HG02970 (cell line): ENCODE results near the gene SOX10.

Experiments
- ATAC-seq: cut with Tn5 transposase; IDR thresholded peaks from one replicate; pipeline ENCODE4 v1.9.1; 2021; ENCODE audit warnings: mild to moderate bottlenecking, moderate library complexity, moderate number of reproducible peaks; ENCODE audit not compliant: unreplicated experiment, low FRiP score

SOX10 gene

DNA sequence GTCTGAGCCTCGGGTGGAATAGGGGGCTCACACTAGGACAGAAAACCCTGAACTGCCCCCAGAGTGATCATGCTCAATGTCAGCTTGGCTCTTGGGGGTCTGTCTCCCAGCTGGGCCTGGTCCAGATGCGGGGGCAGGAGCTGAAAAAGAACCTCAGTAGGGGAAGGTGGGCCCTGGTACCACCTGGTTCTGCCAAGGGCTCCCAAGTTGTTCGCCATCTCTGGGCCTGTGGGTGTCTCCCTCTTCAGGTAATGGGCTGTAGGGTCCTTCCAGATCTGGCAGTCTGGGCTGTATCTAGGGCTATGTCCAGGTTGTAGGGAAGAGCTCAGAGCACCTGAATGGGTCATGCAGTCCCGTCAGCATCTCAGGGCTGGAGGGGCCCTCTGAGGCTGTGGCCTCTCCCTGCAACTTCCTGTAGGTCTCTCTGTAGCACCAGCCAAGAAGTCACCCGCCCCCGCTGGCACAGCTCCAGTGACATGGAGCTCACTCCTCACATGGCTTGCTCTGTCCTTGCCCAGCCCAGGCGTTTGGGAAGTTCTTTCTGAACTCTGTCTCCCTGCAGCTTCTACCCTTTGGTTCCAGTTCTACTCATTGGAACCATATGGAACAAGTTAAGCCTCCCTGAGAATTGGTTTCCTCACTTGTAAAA lies 33.0 kb upstream of the SOX10 start:
- ATAC-seq, result no peak

DNA sequence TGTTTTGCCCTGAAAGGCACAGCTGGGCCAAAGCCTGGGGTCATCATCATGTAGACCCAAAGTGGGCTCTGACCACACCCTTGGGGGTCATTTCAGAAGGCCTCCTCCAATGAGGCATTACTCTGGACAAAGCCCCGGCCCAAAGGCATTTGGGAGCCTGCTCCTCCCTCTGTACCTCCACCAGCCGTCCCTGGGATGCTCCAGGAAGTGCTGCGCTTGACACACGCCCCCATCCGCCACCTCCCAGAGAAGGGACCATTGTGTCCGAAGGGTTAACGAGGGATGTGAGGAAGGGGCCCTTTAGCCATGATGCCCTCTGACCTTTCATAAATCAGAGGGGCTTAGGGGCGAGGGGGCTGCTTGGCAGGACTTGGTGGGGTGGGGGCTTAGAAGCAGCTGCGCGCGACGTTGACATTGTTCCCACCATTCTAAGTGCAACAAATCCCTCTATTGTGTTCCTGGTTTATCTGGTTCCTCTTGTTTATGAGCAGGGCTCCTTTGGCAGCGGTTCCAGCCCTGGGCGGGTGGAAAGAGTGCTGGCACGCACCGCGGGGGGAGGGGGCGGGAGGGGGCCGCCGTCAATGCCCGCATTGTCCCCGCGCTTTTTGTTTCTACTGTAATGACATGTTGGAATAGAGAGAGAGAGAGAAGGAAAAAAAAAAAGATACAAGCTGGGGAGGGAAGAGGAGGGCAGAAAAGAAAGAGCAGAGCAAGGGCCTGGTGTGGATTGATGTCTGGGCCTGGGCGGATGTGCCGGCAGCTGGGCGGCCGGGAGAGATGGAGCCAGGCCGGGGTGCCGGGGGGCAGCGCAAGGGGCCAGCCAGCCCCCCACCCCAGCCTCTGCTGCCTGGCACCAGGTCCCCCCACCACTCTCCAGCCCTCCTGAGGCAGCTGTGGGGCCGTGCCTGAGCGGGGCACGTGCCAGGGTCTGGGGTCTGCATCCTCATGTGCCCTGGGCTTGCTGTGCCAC lies 32.1 kb upstream of the SOX10 start:
- ATAC-seq, result no peak

DNA sequence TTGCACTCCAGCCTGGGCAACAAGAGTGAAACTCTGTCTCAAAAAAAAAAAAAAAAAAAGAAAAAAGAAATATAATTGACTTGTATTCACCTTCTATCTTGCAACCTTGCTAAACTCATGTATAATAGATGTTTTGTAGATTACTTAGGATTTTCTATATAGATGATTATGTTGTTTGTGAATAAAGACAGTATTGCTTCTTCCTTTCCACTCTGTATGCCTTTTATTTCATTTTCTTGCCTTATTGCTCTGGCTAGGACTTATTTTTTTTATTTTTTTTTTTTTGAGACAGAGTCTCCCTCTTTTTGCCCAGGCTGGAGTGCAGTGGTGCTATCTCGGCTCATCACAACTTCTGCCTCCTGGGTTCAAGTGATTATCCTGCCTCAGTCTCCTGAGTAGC lies 29.7 kb upstream of the SOX10 start:
- no peak for ATAC-seq

GRCh38 chr22:38012604-38013072 lies 28.3 kb upstream of the SOX10 start:
- no peak for ATAC-seq

DNA sequence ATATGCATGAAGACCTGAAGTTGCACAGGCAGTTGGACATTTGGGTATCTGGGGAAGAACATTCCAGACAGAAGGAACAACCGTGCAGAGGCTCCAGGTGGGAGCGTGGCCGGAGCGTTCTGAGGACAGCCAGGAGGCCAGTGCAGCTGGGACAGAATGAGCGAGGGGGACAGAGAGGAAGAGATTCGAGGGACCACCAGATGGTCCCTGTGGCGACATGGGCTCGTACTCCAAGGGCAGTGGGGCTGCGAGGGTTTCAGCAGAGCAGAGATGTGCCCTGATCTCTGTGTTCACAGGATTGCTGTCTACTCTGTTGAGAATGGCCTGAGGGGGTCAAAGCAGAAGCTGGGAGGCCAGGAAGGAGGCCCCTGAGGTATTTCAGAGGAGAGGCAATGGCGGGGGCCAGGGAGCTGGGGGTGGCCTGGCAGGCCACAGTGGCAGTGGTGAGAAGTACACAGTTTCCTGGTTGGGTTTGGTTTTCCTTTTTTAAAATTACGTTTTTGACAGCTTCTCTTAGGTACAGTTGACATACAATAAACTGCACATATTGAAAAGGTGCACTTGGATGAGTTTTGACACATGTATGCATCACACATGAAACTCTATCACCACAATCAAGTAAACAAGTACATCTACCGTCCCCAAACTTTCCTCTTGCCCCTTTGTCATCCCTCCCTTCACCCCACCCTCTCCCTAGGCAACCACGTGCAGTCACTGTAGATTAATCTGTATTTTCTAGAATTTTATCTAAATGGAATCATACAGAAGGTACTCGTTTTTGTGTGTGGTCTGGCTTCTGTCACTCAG lies 24.8 kb upstream of the SOX10 start:
- no peak for ATAC-seq

- no peak for ATAC-seq
Observed at GRCh38 chr22:38007330-38007902, 23.1 kb upstream of the SOX10 start.

DNA sequence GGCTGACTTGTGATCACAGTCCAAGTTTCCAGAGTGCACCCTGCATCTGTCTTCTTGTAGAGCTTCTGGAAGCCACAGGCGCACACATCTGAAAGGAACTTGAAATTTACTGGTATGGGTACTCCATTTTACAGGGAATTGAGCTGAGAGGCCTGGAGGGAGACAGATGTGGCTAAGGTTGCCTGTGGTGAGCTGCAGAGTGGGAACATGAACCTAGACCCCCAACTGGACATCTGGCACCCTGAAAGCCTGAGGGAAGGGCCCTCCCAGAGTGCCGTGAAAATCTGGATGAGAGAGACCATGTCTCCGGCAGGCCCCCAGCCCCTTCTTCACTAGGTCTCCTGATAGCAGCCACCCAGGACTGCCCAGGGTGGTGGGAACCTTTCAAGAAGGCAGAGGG lies 22.6 kb upstream of the SOX10 start:
- no peak for ATAC-seq

GRCh38 chr22:38005943-38006342 lies 21.6 kb upstream of the SOX10 start:
- ATAC-seq, result no peak

- no peak for ATAC-seq
Observed at GRCh38 chr22:37999640-38000272, 15.4 kb upstream of the SOX10 start.

DNA sequence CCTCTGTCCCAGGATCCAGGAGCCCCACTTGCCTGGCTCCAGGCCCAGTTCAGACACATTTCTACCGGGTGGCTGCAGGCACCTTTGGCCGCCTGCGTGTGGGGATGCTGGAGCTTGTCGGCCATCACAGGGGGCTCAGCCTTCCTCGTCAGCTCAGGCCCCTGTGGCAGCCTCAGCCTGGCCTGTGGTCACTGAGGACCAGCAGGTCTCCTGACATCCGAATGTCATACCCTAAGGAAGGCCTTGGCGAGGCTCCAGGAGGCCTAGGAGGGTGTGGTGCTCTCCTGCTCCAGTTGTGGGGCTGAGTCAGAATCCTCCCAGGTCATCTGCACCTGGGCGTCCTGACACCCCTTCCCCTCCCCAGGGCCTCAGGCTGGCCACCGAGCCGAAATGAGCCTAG lies 14.9 kb upstream of the SOX10 start:
- ATAC-seq, result no peak

DNA sequence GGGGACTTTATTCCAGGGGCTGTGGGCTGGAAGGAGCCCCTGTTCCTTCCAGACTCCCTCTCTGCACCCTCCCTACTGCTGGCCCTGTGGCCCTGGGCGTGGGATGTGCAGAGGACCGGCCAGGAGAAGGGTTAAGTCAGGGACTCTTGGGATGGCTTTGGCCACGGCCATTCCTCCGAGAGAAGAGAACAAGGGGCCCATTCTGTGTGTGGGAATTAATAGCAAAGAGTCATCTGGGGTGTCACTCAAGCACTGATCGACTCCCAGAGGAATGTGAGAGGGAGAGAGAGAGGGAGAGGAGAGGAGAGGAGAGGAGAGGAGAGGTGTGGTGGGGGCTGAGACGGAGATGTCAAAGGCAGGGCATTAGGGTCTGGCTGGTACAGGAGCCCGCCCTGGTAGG lies 14.2 kb upstream of the SOX10 start:
- no peak for ATAC-seq

GRCh38 chr22:37996515-37997246 lies 12.3 kb upstream of the SOX10 start:
- ATAC-seq, result no peak

DNA sequence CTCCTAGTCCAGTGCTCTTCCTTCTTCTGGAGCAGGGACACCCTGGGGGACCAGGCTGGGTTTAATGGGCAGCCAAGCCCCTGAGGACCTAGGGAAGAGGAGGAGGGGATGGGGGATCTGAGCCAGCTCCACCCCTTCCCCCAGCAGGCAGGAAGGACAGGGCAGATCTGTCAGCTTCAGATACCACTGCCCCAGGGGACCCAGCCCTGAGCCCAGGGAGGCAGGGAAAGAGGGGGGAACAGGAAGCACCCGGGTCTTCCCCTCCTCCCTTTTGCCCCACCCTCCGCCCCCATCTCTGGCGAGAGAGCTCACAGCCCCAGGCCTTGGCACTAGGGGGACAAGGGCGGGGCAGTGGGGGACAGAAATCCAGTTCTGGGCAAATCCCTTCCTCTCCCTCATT lies 11.7 kb upstream of the SOX10 start:
- ATAC-seq, result no peak

DNA sequence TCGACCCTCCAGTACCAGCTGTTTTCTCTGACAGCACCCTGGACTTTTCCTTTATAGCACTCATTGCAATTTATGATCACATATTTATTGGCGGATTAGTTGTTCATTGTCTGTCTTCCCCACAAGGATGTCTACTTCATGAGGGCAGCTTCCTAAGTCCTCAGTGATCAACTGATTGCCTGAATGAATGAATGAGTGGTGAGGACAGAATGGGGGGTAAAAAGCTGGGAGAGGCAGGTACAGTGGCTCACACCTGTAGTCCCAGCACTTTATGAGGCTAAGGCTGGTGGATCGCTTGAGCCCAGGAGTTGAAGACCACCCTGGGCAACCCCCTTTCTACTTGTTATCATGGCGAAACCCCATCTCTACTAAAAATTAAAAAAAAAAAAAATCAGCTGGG lies 11.1 kb upstream of the SOX10 start:
- no peak for ATAC-seq

DNA sequence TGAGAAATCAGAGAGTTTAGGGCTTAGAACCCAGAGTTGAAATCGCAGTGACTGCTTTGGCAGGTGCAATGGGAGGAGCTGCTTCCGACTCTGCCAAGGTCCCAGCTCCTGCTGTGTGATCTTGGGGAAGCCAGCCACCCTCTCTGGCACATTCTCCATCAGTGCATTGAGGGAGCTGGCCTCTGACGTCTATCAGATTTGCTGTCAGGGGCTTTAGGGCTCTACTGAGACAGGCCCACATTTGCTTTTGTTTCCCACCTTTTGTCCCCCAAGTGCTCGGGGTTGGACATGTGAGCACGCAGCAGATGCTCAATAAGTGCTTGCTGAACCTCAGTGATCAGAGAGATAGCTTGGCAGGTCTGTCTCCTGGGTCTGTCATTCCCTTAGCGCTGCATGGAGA lies 10.6 kb upstream of the SOX10 start:
- no peak for ATAC-seq

DNA sequence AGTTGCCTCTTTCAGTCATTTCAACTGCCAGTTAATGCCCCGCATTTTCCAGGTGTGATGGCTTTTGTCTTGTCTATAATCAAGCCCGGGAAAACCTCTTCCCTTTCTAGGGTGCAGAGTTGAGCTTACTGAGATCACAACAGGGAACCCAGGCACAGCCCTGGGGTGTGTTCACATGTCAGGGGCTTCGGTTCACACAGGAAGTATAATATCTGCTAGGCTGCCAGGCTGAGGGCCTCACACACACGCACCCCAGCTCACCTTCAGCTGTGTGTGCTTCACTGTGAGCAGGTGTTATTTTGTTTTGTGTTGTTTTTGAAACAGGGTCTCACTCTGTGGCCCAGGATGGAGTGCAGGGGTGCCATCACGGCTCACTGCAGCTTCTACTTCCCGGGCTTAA lies 9.7 kb upstream of the SOX10 start:
- ATAC-seq, result no peak

DNA sequence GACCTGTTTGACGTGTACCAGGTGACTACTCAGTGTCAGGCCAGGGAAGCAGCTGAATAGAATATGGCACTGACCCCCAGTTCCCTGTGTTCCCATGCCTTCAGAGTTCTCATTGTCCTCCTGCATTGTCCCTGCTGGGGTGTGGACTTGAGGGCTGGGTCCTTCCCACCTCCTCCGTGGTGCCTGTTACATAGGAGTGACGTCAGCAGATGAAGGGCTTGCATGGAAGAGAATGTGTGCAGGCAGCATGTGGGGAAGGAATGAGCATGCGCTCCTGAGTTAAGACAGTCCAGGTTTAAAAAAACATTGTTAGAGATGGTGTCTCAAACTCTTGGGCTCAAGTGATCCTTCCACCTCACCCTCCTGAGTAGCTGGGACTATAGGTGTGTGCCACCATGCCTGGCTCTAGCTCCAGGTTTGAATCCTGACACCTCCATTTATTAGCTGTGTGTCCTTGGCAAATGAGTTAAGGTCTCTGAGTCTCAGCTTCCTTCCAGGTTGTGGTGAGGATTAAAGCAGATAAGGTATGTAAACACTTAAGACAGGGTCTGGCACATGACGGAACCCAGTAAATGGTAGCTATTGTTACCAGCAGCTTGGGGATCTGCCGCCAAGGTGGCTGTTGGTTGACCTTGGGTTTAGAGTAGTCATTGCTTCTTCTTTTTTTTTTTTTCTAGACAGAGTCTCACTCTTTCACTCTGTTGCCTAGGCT lies 7.5 kb upstream of the SOX10 start:
- no peak for ATAC-seq

DNA sequence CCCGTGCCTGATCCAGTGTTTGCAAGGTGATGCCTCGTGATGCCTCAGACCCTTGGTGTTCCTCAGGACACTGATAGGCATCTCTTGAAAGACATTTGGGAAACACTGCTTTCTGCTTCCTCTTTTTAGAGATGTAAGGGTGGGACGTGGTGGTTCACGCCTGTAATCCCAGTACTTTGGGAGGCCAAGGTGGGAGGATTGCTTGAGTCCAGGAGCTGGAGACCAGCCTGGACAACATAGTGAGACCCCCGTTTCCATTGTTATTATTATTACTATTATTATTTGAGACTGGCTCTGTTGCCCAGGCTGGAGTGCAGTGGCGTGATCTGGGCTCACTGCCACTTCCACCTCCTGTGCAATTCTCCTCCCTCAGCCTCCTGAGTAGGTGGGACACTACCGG lies 6.5 kb upstream of the SOX10 start:
- ATAC-seq, result no peak

DNA sequence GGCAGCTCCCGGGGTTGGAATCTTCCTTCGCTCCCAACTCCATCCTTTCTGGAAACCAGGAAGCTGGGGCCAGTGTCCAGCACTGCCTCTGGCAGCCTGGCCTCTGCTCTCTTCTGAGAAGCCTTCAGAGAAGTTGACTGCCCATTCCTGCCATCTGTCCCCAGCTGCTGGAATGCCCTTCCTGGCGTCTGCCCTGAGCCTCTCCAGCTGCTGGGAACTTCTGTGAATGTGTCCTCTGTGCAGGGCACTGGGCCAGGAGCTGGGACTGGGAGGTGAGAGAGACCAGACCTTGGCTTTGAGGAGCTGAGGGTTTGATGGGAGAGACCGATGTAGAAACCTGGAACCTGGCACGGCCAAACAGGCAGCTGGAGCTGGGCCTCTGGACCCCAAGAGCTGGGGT lies 5.9 kb upstream of the SOX10 start:
- ATAC-seq, result no peak
